ENCODE measurements around the gene EGFLAM.
"Not testable (repeated sequence)": the region's sequence is repeated elsewhere in the genome, so short reads cannot be mapped to it uniquely, and the experiment has no call there.

The EGFLAM gene

GRCh38 chr5:38380537-38380936, 122.2 kb downstream of the EGFLAM start:
- DNase-seq: no peak

DNA sequence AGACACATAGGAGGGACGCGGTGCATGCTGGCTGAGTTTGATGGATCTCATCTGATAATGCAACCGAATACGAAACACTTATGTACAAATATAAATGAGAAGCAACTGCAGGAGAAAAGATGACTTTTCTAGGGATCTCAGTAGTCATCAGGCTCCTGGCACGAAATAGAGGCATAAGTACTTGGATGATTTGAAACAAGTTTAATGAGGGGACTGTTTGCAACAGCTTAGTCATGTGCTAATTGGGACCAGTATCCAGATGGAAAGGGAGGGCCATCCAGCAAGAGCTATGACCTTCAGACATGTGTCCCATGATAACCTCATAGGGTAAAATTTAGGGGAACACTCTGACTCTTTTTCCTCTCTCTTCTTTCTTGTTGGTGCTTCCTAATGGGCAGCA, 123.0 kb downstream of the EGFLAM start:
- DNase-seq: no peak

DNA sequence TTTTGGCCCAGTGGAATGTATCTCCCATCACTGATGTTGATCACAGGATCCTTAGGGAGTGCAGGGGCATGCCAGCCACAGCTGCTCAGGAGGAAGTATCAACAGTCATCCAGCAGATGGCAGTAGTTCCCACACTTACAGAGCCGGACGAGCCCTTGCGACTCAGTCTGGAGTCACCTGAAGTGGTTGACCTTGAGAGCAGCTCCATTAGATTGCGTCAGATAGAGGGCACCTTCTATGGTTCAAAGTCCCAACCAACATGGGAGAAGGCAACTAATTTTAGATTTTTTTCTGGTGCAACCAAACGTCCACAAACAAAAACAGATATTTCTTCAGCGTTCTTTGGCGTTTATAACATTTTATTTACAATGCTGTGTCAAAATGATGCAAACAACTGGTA, 124.5 kb downstream of the EGFLAM start:
- peak; percentile 65 for DNase-seq

- DNase-seq: no peak
Observed at GRCh38 chr5:38383701-38384100, 125.3 kb downstream of the EGFLAM start.

GRCh38 chr5:38384396-38384795, 126.0 kb downstream of the EGFLAM start:
- DNase-seq: no peak

DNA sequence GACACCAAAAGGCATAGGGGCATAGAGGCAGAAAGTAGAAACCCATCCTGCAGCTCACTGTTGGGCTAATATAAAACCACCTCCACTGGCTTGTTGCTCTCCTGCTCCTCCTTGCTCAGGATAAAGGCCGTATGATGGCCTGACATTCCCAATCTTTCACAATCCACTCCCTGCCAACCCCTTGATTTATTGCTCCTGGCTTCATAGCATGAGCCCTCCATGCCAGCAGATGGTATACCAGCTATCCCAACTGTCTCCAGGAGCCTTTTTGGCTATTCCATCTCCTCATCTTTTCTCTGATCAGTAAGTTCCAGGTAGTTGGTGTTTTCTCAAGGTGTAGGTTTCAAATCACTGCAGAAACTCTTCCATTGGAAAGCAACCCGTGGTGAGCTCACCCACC, 128.8 kb downstream of the EGFLAM start:
- no peak for DNase-seq

GRCh38 chr5:38393636-38394035, 135.3 kb downstream of the EGFLAM start:
- DNase-seq: no peak

GRCh38 chr5:38396766-38397165, 138.4 kb downstream of the EGFLAM start:
- DNase-seq: no peak

DNA sequence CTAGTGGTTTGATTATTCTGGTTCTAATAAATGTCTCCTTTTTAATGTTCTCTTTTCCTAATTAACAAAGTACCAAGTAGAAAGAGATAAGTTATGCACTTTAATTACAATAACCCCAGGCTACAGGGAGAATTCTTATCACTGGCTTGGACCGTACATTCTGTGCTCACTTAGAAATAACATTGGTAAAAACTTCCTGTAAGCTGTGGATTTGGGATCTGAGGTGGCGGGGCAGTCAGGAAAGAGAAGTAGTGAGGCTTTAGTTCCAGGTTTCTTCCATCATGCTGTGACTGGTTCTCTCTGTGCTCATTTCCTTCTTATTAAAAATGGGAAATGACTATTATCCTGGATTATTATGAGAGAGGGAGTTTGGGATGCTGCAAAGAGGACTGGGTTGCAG, 142.0 kb downstream of the EGFLAM start:
- DNase-seq: no peak

DNA sequence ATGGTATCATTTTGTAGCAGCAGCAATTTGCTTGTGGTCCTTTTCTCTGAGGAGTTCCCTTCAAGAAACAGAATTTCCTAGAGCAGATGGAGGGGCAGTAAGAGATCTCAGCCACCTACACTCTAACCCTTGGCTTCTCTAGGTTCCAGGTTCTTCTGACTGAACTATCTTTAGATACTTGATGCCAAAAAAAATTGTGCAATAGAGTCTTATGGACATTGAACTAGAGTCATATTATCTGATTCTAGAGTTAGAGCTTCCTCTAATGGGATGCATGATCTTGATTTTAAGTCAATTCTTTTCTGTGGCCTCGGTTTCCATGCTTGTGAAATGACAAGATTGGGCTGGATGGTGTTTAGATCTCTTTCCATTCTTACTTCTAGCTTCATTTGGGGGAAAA, 142.8 kb downstream of the EGFLAM start:
- DNase-seq: no peak

DNA sequence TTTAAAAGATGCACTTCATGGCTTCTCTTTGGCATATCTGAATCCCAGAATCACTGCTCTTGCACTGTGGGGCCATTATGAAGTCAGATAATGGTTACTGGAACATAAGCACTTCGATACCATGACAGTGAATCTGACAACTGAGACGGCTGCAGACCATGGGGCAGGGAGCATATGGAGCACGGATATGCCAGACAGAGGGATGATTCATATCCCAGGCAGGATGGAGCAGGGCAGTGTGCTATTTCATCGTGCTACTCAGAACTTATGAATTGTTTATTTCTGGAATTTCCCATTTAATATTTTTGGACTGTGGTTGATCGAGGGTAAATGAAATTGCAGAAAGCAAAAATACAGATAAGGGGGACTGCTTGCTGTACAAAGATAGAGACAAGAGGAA, 145.0 kb downstream of the EGFLAM start:
- DNase-seq: no peak

- DNase-seq: no peak
Observed at GRCh38 chr5:38403877-38404635, 145.7 kb downstream of the EGFLAM start.

GRCh38 chr5:38404667-38405276, 146.4 kb downstream of the EGFLAM start:
- DNase-seq: no peak

GRCh38 chr5:38408446-38409198, 150.3 kb downstream of the EGFLAM start:
- DNase-seq: no peak

DNA sequence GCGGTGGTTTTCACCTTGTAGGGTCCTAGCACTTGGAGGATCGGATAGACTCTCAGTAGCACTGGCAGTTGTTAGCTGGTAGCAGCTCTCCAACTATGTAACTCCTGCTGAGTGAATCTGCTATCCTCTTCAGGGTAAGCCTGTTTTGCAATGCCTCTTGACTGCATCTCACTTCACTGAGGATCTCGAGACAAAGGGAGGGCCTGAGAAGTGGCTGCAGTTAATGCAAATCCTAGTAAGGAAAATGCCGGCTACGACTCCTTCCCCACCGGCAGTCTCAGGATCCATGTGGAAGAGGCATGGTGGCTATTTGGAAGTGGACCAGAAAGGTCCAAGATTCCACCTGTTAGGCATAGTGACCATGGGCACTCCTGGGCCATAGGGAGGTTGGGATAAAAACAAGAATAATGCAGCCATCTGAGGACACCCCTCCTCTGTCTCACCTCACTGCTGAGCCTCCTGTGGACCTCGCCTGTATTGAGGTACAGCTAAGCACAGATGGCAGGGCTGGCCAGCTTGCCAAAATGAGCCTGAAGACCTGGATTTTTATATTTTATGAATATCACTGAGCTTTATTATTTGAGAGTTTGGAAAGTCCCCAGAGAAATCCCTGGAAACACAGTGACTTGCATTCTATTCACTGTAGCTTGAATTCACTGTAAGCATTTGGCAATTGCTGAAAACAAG, 152.1 kb downstream of the EGFLAM start:
- DNase-seq: no peak

- no peak for DNase-seq
Observed at GRCh38 chr5:38413696-38414095, 155.3 kb downstream of the EGFLAM start.

DNA sequence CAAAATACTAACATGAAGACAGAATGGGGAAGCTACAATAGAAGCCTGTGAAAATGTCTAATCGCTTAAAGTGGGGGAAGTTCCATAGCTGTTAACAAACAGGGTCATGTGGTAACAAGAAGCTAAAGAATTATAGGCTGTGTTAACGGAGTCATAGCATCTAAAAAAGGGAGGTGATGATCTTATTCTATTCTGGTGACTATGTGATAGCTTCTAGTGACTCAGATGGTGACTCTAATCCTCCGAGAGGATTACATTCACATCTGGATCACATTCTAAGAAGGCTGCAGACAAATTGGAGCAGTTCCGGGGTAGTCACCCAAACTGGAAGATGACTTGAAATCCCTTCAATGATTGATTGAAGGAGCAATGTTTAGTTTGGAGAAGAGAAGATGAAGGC, 156.0 kb downstream of the EGFLAM start:
- DNase-seq: no peak

DNA sequence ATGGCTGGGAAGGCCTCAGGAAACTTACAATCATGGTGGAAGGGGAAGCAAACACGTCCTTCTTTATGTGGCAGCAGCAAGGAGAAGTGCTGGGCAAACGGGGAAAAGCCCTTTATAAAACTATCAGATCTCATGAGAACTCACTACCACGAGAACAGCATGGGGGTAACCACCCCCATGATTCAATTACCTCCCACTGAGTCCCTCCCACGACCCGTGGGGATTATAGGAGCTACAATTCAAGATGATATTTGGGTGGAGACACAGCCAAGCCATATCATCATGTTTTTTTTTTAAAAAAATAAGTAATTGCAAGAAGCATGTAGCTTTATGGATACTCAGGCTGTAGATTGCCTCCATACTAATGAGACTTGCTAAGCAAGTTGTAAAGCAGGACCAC, 157.4 kb downstream of the EGFLAM start:
- not testable (repeated sequence) for DNase-seq

DNA sequence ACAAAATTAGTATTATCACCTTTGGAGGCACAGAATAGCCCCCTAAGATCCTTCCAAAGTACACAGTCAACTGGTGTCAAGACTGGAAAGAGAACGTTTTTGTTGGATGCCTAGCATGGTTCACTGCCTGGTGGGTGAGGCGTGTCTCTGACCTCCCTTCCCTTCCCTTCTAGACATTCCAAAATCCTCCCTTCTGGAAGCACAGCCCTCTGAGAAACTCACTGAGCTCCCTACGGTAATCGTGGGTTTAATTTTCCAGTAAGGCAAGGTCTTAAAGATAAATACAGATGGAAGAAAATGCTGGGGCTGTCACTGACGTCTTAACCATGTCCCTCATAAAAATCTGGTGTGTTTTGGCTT, 159.3 kb downstream of the EGFLAM start:
- DNase-seq: no peak

DNA sequence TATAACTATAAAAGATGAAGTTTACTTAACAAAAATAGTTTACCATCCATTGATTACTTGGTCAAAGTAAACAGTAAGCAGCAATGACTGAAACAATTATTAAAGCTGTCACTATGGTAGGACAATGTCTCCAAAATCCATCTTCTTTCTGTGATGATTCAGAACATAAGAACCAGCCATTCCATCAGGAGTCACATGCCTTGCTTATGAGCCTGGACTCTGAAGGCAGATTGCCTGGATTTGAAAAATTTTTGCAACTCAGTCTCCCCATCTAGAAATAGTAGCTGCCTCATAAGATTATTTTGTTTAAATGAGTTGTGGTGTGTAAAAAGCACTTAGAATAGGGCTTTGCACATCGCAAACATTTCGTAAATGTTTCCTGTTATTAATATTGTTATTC, 161.9 kb downstream of the EGFLAM start:
- DNase-seq: no peak

DNA sequence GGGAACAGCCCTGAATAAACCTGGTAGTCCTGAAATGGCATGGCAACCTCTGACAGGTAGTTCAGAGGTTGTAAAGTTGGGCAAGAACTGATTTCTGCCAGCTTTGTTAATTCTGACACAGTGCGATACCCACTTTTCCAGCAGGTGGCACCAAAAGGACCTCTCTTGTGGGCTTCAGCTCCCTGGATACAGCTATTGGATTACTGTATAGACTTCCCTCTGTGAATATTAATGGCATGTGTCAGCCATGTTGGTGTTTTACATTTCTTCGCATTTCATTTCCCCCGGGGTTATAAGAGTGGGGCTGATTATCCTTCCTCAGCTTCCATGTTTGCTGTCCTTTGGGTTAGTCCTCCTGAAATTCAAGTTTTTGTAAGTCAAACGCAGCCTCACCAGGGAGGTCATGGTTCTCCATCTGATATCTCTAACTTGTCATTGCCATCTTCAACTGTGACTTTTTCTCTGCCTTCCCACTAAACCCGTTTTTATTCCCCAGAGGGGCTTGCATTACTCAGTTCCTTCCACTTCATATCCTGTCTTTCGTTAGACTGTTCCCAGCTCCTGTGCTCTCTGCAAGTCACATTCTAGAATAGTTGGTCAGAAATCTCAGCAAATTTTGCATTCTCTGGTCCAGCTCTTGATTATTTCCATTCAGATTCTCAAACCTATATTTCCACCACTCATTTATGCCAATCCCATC, 162.5 kb downstream of the EGFLAM start:
- peak; percentile 22 for DNase-seq

- no peak for DNase-seq
Observed at GRCh38 chr5:38422622-38423021, 164.3 kb downstream of the EGFLAM start.
